ENCODE data around the gene PICALM.

PICALM gene

DNA sequence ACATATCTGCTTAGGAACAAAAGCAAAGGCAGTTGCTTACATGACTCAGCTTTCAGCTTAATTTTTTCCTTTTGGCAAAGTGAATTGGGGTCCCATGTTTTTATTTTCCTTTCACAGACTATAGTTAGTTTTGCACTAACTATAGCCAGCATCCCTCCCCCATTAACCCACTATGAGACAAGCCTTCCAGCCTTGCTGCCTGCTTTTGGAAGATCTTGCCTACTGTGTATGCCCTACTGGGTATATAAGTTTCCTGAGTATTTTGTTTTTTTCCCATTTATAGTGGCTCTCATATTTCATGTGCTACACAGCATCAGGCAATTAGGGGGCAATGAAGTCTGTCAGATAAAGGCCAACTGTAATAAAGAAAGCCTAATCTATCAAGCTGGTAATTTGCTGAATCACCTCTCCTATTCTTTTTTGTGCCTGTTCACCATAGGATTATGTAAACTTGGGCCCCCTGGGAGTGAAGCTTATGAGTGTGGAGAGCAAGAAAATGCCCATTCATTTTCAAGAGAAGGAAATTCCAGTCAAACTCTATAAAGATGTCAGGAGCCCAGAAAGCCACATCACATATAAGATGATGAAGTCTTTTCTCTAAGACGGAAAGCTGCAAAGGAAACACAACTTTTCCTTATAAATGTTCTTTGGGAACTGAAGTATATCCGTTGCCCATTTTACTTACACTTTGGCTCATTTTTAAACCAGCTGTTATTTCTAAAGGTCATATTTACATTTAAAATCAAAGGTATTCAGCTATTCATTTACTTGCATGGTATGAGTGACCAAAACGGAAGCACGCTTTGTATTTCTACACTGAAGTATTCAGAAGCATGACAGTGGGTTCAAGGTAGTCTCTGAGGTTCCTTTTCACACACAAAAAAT lies 149.7 kb downstream of the PICALM start:
- TF ChIP-seq, protein P1, sequence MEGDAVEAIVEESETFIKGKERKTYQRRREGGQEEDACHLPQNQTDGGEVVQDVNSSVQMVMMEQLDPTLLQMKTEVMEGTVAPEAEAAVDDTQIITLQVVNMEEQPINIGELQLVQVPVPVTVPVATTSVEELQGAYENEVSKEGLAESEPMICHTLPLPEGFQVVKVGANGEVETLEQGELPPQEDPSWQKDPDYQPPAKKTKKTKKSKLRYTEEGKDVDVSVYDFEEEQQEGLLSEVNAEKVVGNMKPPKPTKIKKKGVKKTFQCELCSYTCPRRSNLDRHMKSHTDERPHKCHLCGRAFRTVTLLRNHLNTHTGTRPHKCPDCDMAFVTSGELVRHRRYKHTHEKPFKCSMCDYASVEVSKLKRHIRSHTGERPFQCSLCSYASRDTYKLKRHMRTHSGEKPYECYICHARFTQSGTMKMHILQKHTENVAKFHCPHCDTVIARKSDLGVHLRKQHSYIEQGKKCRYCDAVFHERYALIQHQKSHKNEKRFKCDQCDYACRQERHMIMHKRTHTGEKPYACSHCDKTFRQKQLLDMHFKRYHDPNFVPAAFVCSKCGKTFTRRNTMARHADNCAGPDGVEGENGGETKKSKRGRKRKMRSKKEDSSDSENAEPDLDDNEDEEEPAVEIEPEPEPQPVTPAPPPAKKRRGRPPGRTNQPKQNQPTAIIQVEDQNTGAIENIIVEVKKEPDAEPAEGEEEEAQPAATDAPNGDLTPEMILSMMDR (IDR thresholded peaks at IDR 0.05; ENCODE audit: control insufficient read depth, extremely low read depth, insufficient read depth) = no peak
- no peak overlapping the region for H3K4me3 ChIP-seq (ENCODE audit: low read depth, low read length)
- no peak for DNase-seq (ENCODE audit: low read depth)

DNA sequence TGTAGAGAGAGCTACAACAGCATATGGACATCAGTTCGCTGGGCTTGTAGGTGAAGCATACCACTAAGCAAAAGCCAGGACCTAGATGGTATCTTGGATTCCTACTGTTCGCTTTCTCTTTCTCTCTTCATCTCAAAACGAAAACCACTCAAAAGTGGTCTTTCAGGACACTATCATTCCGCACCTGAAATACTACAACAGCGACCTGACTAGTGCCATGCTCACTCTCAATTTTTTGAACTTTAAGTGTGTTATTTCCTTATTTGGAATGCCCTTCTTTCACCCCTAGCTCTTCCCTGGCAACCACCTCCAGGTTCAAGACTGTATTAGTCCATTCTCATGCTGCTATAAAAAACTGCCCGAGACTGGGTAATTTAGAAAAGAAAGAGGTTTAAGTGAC lies 154.5 kb downstream of the PICALM start:
- TF ChIP-seq, protein P1 (IDR thresholded peaks at IDR 0.05; ENCODE audit: control insufficient read depth, extremely low read depth, insufficient read depth) = no peak
- H3K4me3 ChIP-seq (ENCODE audit: low read depth, low read length) = no peak overlapping the region
- DNase-seq (ENCODE audit: low read depth) = no peak

DNA sequence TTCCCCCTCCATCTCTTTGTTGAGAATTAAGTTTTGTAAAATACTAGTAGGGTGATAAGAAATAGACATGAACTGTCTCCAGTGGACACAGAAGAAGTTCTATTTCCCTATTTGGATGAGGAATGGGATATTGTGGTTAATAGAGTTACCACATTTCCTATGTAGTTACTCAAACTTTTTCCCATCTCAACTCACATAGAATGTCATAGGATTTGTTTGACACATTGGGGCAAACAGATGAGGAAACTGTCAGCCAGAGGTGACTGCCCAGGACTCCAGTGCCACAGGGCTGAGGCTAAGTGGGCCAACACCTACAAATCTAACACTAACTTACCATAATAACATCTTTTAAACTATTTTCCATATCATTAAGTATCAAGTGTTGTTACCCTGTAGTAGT lies 155.4 kb downstream of the PICALM start:
- no peak overlapping the region for H3K4me3 ChIP-seq (ENCODE audit: low read depth, low read length)
- TF ChIP-seq, protein P1 (IDR thresholded peaks at IDR 0.05; ENCODE audit: control insufficient read depth, extremely low read depth, insufficient read depth) = no peak
- DNase-seq (ENCODE audit: low read depth) = no peak

DNA sequence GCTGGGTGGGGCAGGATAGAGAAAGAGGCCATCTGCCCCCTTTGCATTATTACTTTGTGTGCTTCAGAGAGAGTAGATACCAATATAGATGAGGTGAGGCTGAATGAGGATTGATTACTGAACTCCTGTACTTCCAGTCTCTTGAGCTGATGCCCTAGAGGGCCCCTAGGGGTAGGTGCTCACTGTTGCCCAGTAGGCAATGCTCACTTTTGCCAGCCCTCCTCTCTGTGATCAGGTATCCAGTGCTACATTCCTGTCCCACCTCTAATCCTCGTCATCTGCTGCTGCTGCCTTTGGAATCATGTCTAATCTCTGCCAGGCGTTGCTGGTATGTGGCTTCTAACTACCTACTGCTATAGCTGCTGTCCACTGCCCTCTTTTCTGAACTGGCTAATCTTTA lies 156.5 kb downstream of the PICALM start:
- no peak for DNase-seq (ENCODE audit: low read depth)
- TF ChIP-seq, protein P1 (IDR thresholded peaks at IDR 0.05; ENCODE audit: control insufficient read depth, extremely low read depth, insufficient read depth) = no peak
- no peak overlapping the region for H3K4me3 ChIP-seq (ENCODE audit: low read depth, low read length)

Measured in LNCaP clone FGC (cell line).